H7 (cell line): ENCODE results near the gene THEMIS. TPM values are rescaled to one million over a fixed set of nuclear protein-coding genes. Genes with fewer than 3 reads are reported as not detected.

Source experiments
- DNase-seq: peaks from one replicate; pipeline ENCODE4 v3.0.0; 2012
- H3K27me3 ChIP-seq: 2 replicates; pipeline ENCODE4 v1.6.0; 2011; ENCODE audit warnings: mild to moderate bottlenecking, low read length; ENCODE audit not compliant: control insufficient read depth, insufficient read depth
- H3K36me3 ChIP-seq: replicated peaks from 2 replicates; pipeline ENCODE4 v1.5.1; 2011; ENCODE audit warnings: low read length; ENCODE audit not compliant: control insufficient read depth, insufficient read depth
- H3K4me3 ChIP-seq: 2 replicates; pipeline ENCODE4 v1.5.1; 2011; ENCODE audit warnings: low read depth, mild to moderate bottlenecking, control low read depth, low read length, moderate library complexity; ENCODE audit not compliant: insufficient read depth
- total RNA-seq: library from RNA; depleted of rRNA; stranded (reverse); fragments of >200 nt; shearing (Covaris generic); gene quantifications from 2 replicates; pipeline ENCODE4 v1.2.3, GENCODE V29; 2014

THEMIS gene
- total RNA-seq, 1 experiment from 2014 or later: not detected

- no peak overlapping the region for H3K4me3 ChIP-seq
- DNase-seq: no peak
- H3K27me3 ChIP-seq: no peaks in the 10 kb centered on the region
- H3K36me3 ChIP-seq: no peaks in the 10 kb centered on the region
Measured at GRCh38 chr6:127821431-127821830, 79.4 kb downstream of the THEMIS start.

DNA sequence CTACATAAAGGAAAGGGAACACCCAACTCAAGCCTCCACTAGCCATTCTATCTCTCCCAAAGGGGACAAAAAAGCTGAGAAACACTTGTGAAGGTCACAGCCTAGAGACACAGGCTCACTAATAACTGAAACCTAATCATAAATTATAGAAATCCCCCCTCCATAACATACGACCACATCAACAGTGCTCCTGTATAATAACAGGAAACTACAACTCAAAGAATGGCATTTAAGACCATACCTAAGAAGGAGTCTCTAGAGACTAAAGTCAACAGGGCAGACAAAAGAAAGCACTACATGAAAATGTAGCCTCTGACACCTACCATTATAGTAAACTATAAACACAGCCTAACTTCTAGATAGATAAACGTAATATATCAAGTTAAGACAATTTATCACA lies 82.7 kb downstream of the THEMIS start:
- no peaks in the 10 kb centered on the region for H3K27me3 ChIP-seq
- DNase-seq: no peak

GRCh38 chr6:127816643-127817042 lies 84.2 kb downstream of the THEMIS start:
- no peaks in the 10 kb centered on the region for H3K27me3 ChIP-seq
- no peak overlapping the region for H3K4me3 ChIP-seq
- peak; percentile 26 for DNase-seq
- no peaks in the 10 kb centered on the region for H3K36me3 ChIP-seq

More for the DNA sequence above, 82.7 kb downstream of the THEMIS start:
- H3K36me3 ChIP-seq: no peaks in the 10 kb centered on the region
- no peak overlapping the region for H3K4me3 ChIP-seq

GRCh38 chr6:127813699-127814027 lies 87.2 kb downstream of the THEMIS start:
- Histone ChIP-seq H3K27me3 (no peaks in the 10 kb centered on the region), H3K36me3 (no peaks in the 10 kb centered on the region), H3K4me3 (no peak overlapping the region)
- DNase-seq: no peak

DNA sequence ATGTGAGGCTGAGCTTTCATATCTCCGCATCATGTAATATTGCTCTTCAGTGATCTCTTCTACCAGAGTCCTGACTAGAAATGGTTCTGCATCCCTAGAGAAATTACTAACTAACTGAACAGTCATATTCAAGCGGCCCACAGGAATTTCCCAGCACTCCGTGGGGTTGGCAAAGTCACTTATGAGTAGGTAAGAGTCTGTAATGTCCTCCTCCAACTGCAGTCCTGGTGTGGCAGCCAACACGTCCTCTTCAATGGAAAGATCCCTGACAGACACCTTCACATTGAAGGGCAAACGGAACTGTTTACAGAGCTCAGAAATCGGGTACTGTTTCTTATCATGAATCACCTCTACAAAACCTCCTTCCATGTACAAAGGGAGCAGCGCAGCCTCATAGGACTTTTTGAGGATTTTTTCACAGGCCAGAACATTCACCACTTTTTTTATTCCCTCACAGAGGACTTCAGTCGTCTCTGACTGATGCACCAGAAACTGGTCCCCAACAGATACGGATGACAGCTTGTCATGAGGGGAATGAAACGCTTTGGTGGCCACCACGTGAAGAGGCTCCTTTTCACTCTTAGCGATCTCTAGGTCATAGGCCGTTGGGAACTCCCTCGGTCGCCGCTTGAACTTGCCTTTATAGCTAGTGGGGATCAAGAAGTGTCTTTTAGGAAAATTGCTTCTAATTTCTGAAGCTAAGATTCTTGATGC lies 87.7 kb downstream of the THEMIS start:
- Histone ChIP-seq H3K27me3 (no peaks in the 10 kb centered on the region), H3K4me3 (no peak overlapping the region)

DNA sequence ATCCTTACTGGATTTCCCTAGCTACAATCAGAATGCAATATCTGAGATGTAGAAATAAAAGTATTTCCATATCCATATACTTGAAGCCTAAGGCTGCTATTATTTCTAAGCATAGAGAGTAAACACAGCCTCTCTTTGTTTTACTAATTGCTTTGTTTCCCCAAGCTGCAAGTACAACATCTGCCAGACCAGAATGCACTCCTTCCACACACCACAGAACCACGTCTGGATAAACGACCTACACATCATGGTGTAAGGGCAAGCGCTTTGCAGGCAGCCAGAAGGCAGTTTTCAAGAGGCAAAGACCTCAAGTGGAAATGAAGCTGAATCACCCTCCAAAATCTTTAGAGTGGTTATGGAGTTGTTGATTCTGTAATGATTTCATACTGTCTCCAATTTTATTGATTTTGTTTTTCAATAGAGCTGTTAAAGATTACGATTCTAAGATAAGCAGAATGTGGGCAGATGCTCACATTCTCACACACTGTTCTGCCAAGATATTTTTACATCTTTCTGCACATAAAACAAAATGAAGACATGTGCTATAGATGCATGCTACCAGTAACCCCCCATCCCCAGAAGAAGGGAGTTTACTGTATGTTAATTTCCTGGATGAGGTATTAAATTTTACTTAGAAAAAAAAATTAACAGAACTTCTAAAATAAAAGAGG lies 88.8 kb downstream of the THEMIS start:
- no peak for DNase-seq
- no peaks in the 10 kb centered on the region for H3K36me3 ChIP-seq

More for the DNA sequence above, 87.7 kb downstream of the THEMIS start:
- no peak for DNase-seq
- no peaks in the 10 kb centered on the region for H3K36me3 ChIP-seq

GRCh38 chr6:127807806-127808517 lies 92.9 kb downstream of the THEMIS start:
- DNase-seq: no peak
- Histone ChIP-seq H3K36me3 (no peaks in the 10 kb centered on the region), H3K27me3 (no peaks in the 10 kb centered on the region), H3K4me3 (no peak overlapping the region)

More for the DNA sequence above, 88.8 kb downstream of the THEMIS start:
- H3K27me3 ChIP-seq: no peaks in the 10 kb centered on the region
- H3K4me3 ChIP-seq: no peak overlapping the region

DNA sequence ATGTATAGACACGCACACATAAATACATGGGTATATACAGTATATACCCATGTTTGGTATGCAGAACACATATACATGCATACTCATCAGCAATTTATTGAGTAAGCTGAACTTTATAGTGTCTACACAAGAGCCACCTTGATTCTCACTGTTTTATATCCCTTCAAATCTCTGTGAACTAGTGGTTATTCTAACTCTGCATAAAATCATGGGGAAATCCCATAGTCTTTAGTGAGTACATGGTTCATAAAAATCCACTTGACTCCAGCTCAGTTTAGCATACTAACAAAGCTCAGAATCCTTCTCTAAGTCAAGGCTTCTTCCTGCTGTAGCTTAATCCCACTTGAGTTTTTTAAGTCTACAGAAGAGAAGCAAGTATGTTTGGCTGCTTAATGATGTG lies 104.1 kb downstream of the THEMIS start:
- DNase-seq: no peak
- H3K27me3 ChIP-seq: no peaks in the 10 kb centered on the region
- H3K4me3 ChIP-seq: no peak overlapping the region
- no peaks in the 10 kb centered on the region for H3K36me3 ChIP-seq

DNA sequence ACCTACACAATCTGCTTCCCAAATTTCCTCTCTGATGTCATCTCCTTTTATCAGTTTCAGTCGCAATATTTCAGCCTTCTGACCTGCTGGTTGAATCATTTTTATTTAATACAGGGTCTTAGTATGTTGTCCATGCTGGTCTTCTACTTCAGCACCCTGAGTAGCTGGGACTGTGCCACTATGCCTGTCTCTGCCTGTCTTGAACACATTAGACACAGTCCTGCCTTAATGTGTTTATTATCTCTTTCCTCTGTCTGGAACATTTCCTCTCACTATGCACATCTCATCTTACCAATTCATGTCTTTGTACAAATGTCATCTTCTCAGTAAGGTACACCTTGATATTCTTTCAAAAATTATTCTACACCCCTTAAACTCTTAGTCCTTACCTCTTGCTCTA lies 106.5 kb downstream of the THEMIS start:
- H3K4me3 ChIP-seq: no peak overlapping the region
- DNase-seq: no peak
- no peaks in the 10 kb centered on the region for H3K36me3 ChIP-seq
- H3K27me3 ChIP-seq: no peaks in the 10 kb centered on the region

GRCh38 chr6:127793396-127793795 lies 107.5 kb downstream of the THEMIS start:
- H3K4me3 ChIP-seq: no peak overlapping the region
- no peaks in the 10 kb centered on the region for H3K36me3 ChIP-seq
- DNase-seq: no peak
- H3K27me3 ChIP-seq: no peaks in the 10 kb centered on the region

GRCh38 chr6:127792616-127793015 lies 108.2 kb downstream of the THEMIS start:
- H3K27me3 ChIP-seq: no peaks in the 10 kb centered on the region
- no peaks in the 10 kb centered on the region for H3K36me3 ChIP-seq

DNA sequence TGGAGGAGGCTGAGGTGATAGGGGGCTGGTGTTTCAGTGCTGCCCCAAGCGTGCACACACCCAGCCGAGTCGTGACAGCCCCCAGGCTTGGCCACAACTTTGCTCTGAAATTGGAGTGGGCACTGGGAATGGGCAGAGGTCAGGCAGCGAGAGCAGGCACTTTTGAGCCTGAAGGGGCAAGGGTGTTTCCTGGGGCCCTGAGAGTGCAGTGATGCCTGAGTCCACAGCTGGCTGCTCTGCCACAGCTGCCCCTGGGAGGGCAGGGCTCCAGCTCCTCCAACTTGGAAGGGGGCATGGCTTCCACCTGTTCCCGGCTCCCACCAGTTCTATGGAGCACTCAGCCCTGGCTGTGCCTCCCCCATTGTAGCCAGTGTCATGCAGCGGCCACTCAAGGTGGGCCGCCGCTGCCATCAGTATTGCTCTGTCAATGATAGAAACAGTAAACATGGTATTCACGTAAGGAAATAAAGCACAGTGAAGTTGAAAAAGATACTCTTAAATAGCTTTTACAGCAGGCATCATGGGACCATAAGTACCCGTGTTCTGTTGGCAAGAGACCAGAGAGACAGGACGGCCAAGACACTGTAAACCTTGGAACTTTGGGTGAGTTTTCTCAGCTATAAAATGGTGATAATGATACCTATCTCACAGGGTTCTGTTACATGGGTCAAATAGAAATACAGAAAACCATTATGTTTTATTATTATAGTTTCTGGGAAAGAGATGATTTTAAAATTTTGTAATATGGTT lies 108.9 kb downstream of the THEMIS start:
- H3K27me3 ChIP-seq: no peaks in the 10 kb centered on the region
- no peak overlapping the region for H3K4me3 ChIP-seq
- no peaks in the 10 kb centered on the region for H3K36me3 ChIP-seq
- DNase-seq: no peak

More at GRCh38 chr6:127792616-127793015, 108.2 kb downstream of the THEMIS start:
- no peak overlapping the region for H3K4me3 ChIP-seq
- DNase-seq: no peak

DNA sequence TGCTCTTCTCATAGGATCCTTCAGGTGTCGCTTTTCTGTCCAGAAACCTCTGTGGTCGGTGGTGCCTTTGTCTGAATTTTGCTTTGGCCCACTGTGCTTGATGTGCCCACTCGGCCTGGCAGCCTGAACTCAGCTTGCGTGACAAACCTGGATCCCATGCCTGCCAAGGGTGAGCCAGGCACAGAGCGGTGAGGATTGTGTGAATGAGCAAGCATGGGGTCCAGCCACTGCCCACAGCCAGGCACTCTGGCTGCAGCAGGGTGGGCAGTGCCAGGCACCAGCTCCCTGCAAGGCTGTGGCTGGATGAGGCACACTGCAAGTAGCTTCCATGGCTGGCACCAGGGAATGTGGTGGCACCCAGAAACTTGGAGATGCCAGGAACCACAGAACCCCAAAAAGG lies 110.3 kb downstream of the THEMIS start:
- Histone ChIP-seq H3K27me3 (no peaks in the 10 kb centered on the region), H3K36me3 (no peaks in the 10 kb centered on the region), H3K4me3 (no peak overlapping the region)
- no peak for DNase-seq

GRCh38 chr6:127786109-127786508 lies 114.7 kb downstream of the THEMIS start:
- no peak for DNase-seq
- Histone ChIP-seq H3K4me3 (no peak overlapping the region), H3K36me3 (no peaks in the 10 kb centered on the region), H3K27me3 (no peaks in the 10 kb centered on the region)
